ENCODE data around the gene RADIL. TPM values are rescaled to one million over a fixed set of nuclear protein-coding genes. Genes with fewer than 3 reads are reported as not detected.

Gene RADIL
- total RNA-seq, 4 donors from 2014 or later = 4.4 to 11.4 (median 8.8) TPM

- Histone ChIP-seq H3K4me3 (no peak overlapping the region), H3K4me1 (peaks cover 0 to 6% (median 0%) of the 10 kb centered on the region in 3 donors), H3K9me3 (peaks cover 0 to under 1% (median 0%) of the 10 kb centered on the region in 3 donors), H3K36me3 (peaks cover 0 to 7% of the 10 kb centered on the region in 2 donors), H3K27me3 (peaks cover 56% of the 10 kb centered on the region), H3K27ac (peak overlapping the region in 1 of 4 donors; percentile 29)
- no peak for ATAC-seq
- WGBS, 2 donors (ENCODE audit: low coverage in 1 of 2) = 0% methylated on average over 1 of the region's 5 CpGs; no CpG with 5 or more reads in 1 of the 2 donors
- TF ChIP-seq POLR2A (IDR thresholded peaks at IDR 0.05) = no peak
- TF ChIP-seq POLR2AphosphoS5 (IDR thresholded peaks at IDR 0.05) = no peak
- TF ChIP-seq EP300 (IDR thresholded peaks at IDR 0.05) = no peak
- TF ChIP-seq CTCF (IDR thresholded peaks at IDR 0.05) = no peak
These were observed 75.9 kb downstream of the RADIL start for GRCh38 chr7:4807598-4808016.

- Histone ChIP-seq H3K9me3 (no peaks in the 10 kb centered on the region), H3K27ac (peak overlapping the region in 1 of 4 donors; percentile 29), H3K4me3 (no peak overlapping the region), H3K27me3 (peaks cover 56% of the 10 kb centered on the region), H3K4me1 (peaks cover 0 to 6% (median 0%) of the 10 kb centered on the region in 3 donors), H3K36me3 (peaks cover 0 to 4% of the 10 kb centered on the region in 2 donors)
- no peak for TF ChIP-seq EP300 (IDR thresholded peaks at IDR 0.05)
- no peak for TF ChIP-seq POLR2AphosphoS5 (IDR thresholded peaks at IDR 0.05)
- no peak for TF ChIP-seq CTCF (IDR thresholded peaks at IDR 0.05)
- no peak for TF ChIP-seq POLR2A (IDR thresholded peaks at IDR 0.05)
- 43 to 68% methylated on average over 4 to 12 of the region's 17 CpGs for WGBS, 2 donors (ENCODE audit: low coverage in 1 of 2)
- ATAC-seq = peak; percentile 32
These were observed 76.4 kb downstream of the RADIL start for GRCh38 chr7:4806983-4807597.

- Histone ChIP-seq H3K27me3 (peaks cover 56% of the 10 kb centered on the region), H3K4me1 (peaks cover 0 to 6% (median 0%) of the 10 kb centered on the region in 3 donors), H3K36me3 (peaks cover 0 to 4% of the 10 kb centered on the region in 2 donors), H3K27ac (no peak overlapping the region), H3K9me3 (no peaks in the 10 kb centered on the region), H3K4me3 (no peak overlapping the region)
- TF ChIP-seq POLR2A (IDR thresholded peaks at IDR 0.05) (no peak), POLR2AphosphoS5 (IDR thresholded peaks at IDR 0.05) (no peak), EP300 (IDR thresholded peaks at IDR 0.05) (no peak), CTCF (IDR thresholded peaks at IDR 0.05) (no peak)
- no peak for ATAC-seq
- 86 to 96% methylated on average over 3 to 4 of the region's 8 CpGs for WGBS, 2 donors (ENCODE audit: low coverage in 1 of 2)
These were observed 77.6 kb downstream of the RADIL start for GRCh38 chr7:4805984-4806300.

- Histone ChIP-seq H3K27ac (no peak overlapping the region), H3K36me3 (no peaks in the 10 kb centered on the region), H3K9me3 (no peaks in the 10 kb centered on the region), H3K4me3 (no peak overlapping the region), H3K27me3 (peaks cover 50% of the 10 kb centered on the region), H3K4me1 (peaks cover 0 to 6% (median 0%) of the 10 kb centered on the region in 3 donors)
- WGBS, 2 donors (ENCODE audit: low coverage in 1 of 2) = 88% methylated on average over 7 of the region's 29 CpGs; no CpG with 5 or more reads in 1 of the 2 donors
- no peak for ATAC-seq
- TF ChIP-seq CTCF (IDR thresholded peaks at IDR 0.05) (no peak), POLR2AphosphoS5 (IDR thresholded peaks at IDR 0.05) (no peak), EP300 (IDR thresholded peaks at IDR 0.05) (no peak), POLR2A (IDR thresholded peaks at IDR 0.05) (no peak)
These were observed 78.2 kb downstream of the RADIL start for GRCh38 chr7:4805110-4805983.

All from gastroesophageal sphincter (tissue), 4 donors.